ENCODE data around the gene ELMO2.

- no peak for TF ChIP-seq YY1 (IDR thresholded peaks at IDR 0.05; ENCODE audit: insufficient read depth, insufficient read length)
- TF ChIP-seq ZNF274 (IDR thresholded peaks at IDR 0.05; ENCODE audit: low read depth, low read length), result no peak
These were observed 40.8 kb downstream of the ELMO2 start for GRCh38 chr20:46365487-46366220.
